HepG2 (cell line): ENCODE results near the gene NPW. TPM values are rescaled to one million over a fixed set of nuclear protein-coding genes. Genes with fewer than 3 reads are reported as not detected.

Experiments
- ATAC-seq: fragments of 200-7000 bp; cut with Tn5 transposase; 3 replicates; pipeline ENCODE4 v1.9.1; 2020; ENCODE audit warnings: mild to moderate bottlenecking, moderate library complexity
- BruUV-seq: library from RNA; stranded (reverse); fragments of 400-500 nt; replicated peaks from 2 replicates; lab custom pipeline; 2021; lab: Mats Ljungman, UMichigan
- CTCF ChIA-PET: fragments of 300-600 bp; formaldehyde crosslinking; extraction: SDS; loops from one replicate; lab custom pipeline; 2021; ENCODE audit warnings: low total read pairs, inconsistent platforms, low intra/inter-chr PET ratio; lab: Yijun Ruan, JAX
- POLR2A ChIA-PET: fragments of 350-600 bp; sonication (Branson Sonifier 250); formaldehyde crosslinking; loops from one replicate; lab custom pipeline; 2020; ENCODE audit warnings: antibody characterized with exemption, inconsistent platforms; lab: Yijun Ruan, JAX
- DNase-seq: peaks from one replicate; pipeline ENCODE4 v3.0.0-alpha.2; 2015; ENCODE audit warnings: low spot score
- FAIRE-seq: peaks from 3 replicates; lab custom pipeline; 2011; peaks lifted over from hg19 to GRCh38; lab: Jason Lieb, UNC
- H2AFZ ChIP-seq: one replicate; pipeline ENCODE4 v1.6.1; 2011; ENCODE audit warnings: low read length, inconsistent platforms
- H3K27ac ChIP-seq: fragments of 300-600 bp; 3 replicates; pipeline ENCODE4 v1.8.0; 2011; ENCODE audit warnings: mixed run types, mild to moderate bottlenecking, mixed read lengths, low read length, inconsistent platforms; ENCODE audit not compliant: insufficient read depth; ENCODE audit errors: extremely low read length
- H3K27me3 ChIP-seq, 2 experiments: fragments of 200-600 bp in 1 of 2; 2 replicates in 1 of 2; 3 replicates in 1 of 2; pipeline versions ENCODE4 v1.6.0 to v1.8.0; 2011; ENCODE audit warnings: low read length in 2 of 2, mild to moderate bottlenecking in 2 of 2, moderate library complexity in 2 of 2, inconsistent platforms in 1 of 2; ENCODE audit not compliant: insufficient read depth in 2 of 2, control insufficient read depth in 1 of 2
- H3K36me3 ChIP-seq, 2 experiments: fragments of 200-600 bp in 1 of 2; replicated peaks in 1 of 2; 2 replicates in 1 of 2; 3 replicates in 1 of 2; pipeline versions ENCODE4 v1.5.1 to v1.8.0; 2011; ENCODE audit warnings: low read length in 2 of 2, inconsistent platforms in 1 of 2; ENCODE audit not compliant: insufficient read depth in 2 of 2, control insufficient read depth in 1 of 2
- H3K4me1 ChIP-seq: 2 replicates; pipeline ENCODE4 v1.5.1; 2012; ENCODE audit warnings: low read length, inconsistent platforms; ENCODE audit not compliant: insufficient read depth
- H3K4me2 ChIP-seq: 2 replicates; pipeline ENCODE4 v1.6.0; 2011; ENCODE audit warnings: low read depth, low read length, inconsistent platforms
- H3K4me3 ChIP-seq, 3 experiments: fragments of 200-600 bp in 1 of 3; sonication (generic), shearing (Covaris generic) in 1 of 3; replicated peaks in 1 of 3; 2 replicates each; pipeline ENCODE4 v1.5.1; 2011 to 2016; ENCODE audit warnings: low read length in 3 of 3, inconsistent platforms in 2 of 3, low read depth in 2 of 3, mild to moderate bottlenecking in 2 of 3, control low read depth in 1 of 3, mixed read lengths in 1 of 3; ENCODE audit not compliant: insufficient read depth in 1 of 3
- H3K79me2 ChIP-seq: one replicate; pipeline ENCODE4 v1.6.1; 2011; ENCODE audit warnings: low read length, inconsistent platforms; ENCODE audit not compliant: insufficient read depth
- H3K9ac ChIP-seq: 2 replicates; pipeline ENCODE4 v1.6.0; 2011; ENCODE audit warnings: mild to moderate bottlenecking, low read depth, low read length, inconsistent platforms; ENCODE audit not compliant: insufficient read depth
- H3K9me3 ChIP-seq: 2 replicates; pipeline ENCODE4 v1.5.1; 2012; ENCODE audit warnings: mild to moderate bottlenecking, low read length
- H4K20me1 ChIP-seq: 2 replicates; pipeline ENCODE4 v1.6.0; 2011; ENCODE audit warnings: inconsistent platforms, mild to moderate bottlenecking, low read length, moderate library complexity; ENCODE audit not compliant: insufficient read depth
- CAMTA2 ChIP-seq: sonication (generic); formaldehyde crosslinking; IDR thresholded peaks from 2 replicates; pipeline ENCODE4 v1.4.0; 2020; ENCODE audit warnings: mild to moderate bottlenecking, missing genetic modification reagents, borderline replicate concordance
- SRSF9 ChIP-seq: fragments of 200-400 bp; formaldehyde crosslinking; IDR thresholded peaks from 2 replicates; pipeline ENCODE4 v1.6.1; 2018; ENCODE audit warnings: borderline replicate concordance, mild to moderate bottlenecking, low read depth, low read length; ENCODE audit not compliant: insufficient read depth, poor library complexity, severe bottlenecking
- WGBS: methylation state at CpG from one replicate; pipeline ENCODE4 v1.1.6; 2017; ENCODE audit warnings: low lambda C conversion rate; 5-methylcytosine and 5-hydroxymethylcytosine counted together
- in situ Hi-C: cut with HindIII; loops from 2 replicates; pipeline ENCODE4 v1.10.0; 2017; ENCODE audit warnings: low pct_unique_long_range_greater_than_20kb; ENCODE audit not compliant: extremely low pct_ligation_motif_present
- intact Hi-C: fragments of 100-400 bp; cut with micrococcal nuclease; formaldehyde crosslinking; loops from one replicate; pipeline ENCODE4 v1.10.0; 2022; ENCODE audit not compliant: unreplicated experiment
- polyA plus RNA-seq, 8 experiments: library from polyadenylated mRNA; depleted of rRNA in 3 of 8; stranded (reverse) in 7 of 8; unstranded in 1 of 8; fragments of >200 nt; fragmentation: Illumina TruSeq in 4 of 8; extraction: Trizol in 4 of 8; gene quantifications; 2 replicates each; pipeline versions ENCODE4 v1.2.1 to v1.2.3, GENCODE V29; 2011 to 2016; ENCODE audit warnings: low read depth in 4 of 8, missing spikeins in 1 of 8, mixed read lengths in 1 of 8; ENCODE audit not compliant: insufficient read depth in 1 of 8
- total RNA-seq, 5 experiments: library from RNA; depleted of rRNA; stranded (reverse); fragments of >200 nt; fragmentation: Illumina TruSeq; extraction: Trizol; gene quantifications; 2 replicates each; pipeline ENCODE4 v1.2.3, GENCODE V29; 2016; ENCODE audit warnings: low read depth in 1 of 5
- TF ChIP-seq, protein P1 (sequence below): IDR thresholded peaks from 2 replicates; pipeline ENCODE4 v1.6.1; 2016; ENCODE audit warnings: missing biosample characterization, missing genetic modification reagents, low read depth
- TF ChIP-seq, protein P2 (sequence below): sonication (generic); formaldehyde crosslinking; IDR thresholded peaks from 2 replicates; pipeline ENCODE4 v1.5.0; 2020; ENCODE audit warnings: mild to moderate bottlenecking, low read depth, missing genetic modification reagents, borderline replicate concordance
- TF ChIP-seq, protein P3 (sequence below): sonication (generic); formaldehyde crosslinking; IDR thresholded peaks from 2 replicates; pipeline ENCODE4 v1.4.0; 2020; ENCODE audit warnings: missing genetic modification reagents

Gene NPW
- total and polyA plus RNA-seq, 2 of the 13 experiments (the other 11 are each of a cell fraction or from before 2014, with no cell fraction given): 0.24 to 0.97 TPM

DNA sequence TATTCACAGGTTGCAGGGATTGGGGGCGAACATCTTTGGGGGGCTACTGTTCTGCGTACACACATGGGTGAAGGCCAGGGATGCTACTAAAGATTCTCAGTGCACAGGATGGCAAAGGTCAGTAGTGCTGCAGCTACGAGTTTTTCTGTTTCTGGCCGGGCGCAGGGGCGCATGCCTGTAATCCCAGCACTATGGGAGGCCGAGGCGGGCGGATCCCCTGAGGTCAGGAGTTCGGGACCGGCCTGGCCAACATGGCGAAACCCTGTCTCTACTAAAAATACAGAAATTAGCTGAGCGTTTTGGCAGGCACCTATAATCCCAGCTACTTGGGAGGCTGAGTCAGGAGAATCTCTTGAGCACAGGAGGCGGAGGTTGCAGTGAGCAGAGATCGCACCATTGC is 6.1 kb upstream of the NPW start:
- ChIA-PET CTCF (no interaction called here), POLR2A (no interaction called here)
- no peak for FAIRE-seq
- intact Hi-C loops: no loop called here
- H3K4me2 ChIP-seq: no peak overlapping the region
- no peaks in the 10 kb centered on the region for H3K27me3 ChIP-seq
- no peak overlapping the region for H3K9ac ChIP-seq
- no peak overlapping the region for H3K4me3 ChIP-seq
- 69% methylated on average over 15 of the region's 15 CpGs for WGBS
- H3K9me3 ChIP-seq: no peaks in the 10 kb centered on the region
- ATAC-seq: no peak
- BruUV-seq: no TSS peak
- in situ Hi-C loops: no loop called here
- H2AFZ ChIP-seq: no peak overlapping the region
- peaks cover 57% of the 10 kb centered on the region for H3K4me1 ChIP-seq
- H3K79me2 ChIP-seq: peaks cover 16% of the 10 kb centered on the region
- TF ChIP-seq, protein P1, sequence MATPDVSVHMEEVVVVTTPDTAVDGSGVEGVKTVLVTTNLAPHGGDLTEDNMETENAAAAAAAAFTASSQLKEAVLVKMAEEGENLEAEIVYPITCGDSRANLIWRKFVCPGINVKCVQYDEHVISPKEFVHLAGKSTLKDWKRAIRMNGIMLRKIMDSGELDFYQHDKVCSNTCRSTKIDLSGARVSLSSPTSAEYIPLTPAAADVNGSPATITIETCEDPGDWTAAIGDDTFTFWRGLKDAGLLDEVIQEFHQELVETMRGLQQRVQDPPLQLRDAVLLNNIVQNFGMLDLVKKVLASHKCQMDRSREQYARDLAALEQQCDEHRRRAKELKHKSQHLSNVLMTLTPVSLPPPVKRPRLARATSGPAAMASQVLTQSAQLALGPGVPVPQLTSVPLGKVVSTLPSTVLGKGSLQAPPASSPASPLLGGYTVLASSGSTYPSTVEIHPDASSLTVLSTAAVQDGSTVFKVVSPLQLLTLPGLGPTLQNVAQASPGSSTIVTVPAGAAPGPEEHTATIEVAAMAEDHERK (CRISPR knock-in tag): no peak
- TF ChIP-seq SRSF9 (no peak), CAMTA2 (CRISPR knock-in tag) (no peak)
- TF ChIP-seq, protein P2, sequence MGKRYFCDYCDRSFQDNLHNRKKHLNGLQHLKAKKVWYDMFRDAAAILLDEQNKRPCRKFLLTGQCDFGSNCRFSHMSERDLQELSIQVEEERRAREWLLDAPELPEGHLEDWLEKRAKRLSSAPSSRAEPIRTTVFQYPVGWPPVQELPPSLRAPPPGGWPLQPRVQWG (CRISPR knock-in tag): no peak
- TF ChIP-seq, protein P3, sequence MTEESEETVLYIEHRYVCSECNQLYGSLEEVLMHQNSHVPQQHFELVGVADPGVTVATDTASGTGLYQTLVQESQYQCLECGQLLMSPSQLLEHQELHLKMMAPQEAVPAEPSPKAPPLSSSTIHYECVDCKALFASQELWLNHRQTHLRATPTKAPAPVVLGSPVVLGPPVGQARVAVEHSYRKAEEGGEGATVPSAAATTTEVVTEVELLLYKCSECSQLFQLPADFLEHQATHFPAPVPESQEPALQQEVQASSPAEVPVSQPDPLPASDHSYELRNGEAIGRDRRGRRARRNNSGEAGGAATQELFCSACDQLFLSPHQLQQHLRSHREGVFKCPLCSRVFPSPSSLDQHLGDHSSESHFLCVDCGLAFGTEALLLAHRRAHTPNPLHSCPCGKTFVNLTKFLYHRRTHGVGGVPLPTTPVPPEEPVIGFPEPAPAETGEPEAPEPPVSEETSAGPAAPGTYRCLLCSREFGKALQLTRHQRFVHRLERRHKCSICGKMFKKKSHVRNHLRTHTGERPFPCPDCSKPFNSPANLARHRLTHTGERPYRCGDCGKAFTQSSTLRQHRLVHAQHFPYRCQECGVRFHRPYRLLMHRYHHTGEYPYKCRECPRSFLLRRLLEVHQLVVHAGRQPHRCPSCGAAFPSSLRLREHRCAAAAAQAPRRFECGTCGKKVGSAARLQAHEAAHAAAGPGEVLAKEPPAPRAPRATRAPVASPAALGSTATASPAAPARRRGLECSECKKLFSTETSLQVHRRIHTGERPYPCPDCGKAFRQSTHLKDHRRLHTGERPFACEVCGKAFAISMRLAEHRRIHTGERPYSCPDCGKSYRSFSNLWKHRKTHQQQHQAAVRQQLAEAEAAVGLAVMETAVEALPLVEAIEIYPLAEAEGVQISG (CRISPR knock-in tag): no peak
- TF ChIP-seq, all 625 proteins: peak for 0
- Histone ChIP-seq H4K20me1 (peaks cover 1% of the 10 kb centered on the region; the same call in 1 of the 2 replicates), H3K36me3 (no peaks in the 10 kb centered on the region), H3K27ac (no peak overlapping the region)
- no peak for DNase-seq
